HG02610 (cell line): ENCODE results near the gene ABCA6.
"Not testable (repeated sequence)": the region's sequence is repeated elsewhere in the genome, so short reads cannot be mapped to it uniquely, and the experiment has no call there.

Source experiments
- ATAC-seq: cut with Tn5 transposase; IDR thresholded peaks from one replicate; pipeline ENCODE4 v1.9.1; 2021; ENCODE audit warnings: mild to moderate bottlenecking, moderate library complexity; ENCODE audit not compliant: unreplicated experiment

Gene ABCA6, protein sequence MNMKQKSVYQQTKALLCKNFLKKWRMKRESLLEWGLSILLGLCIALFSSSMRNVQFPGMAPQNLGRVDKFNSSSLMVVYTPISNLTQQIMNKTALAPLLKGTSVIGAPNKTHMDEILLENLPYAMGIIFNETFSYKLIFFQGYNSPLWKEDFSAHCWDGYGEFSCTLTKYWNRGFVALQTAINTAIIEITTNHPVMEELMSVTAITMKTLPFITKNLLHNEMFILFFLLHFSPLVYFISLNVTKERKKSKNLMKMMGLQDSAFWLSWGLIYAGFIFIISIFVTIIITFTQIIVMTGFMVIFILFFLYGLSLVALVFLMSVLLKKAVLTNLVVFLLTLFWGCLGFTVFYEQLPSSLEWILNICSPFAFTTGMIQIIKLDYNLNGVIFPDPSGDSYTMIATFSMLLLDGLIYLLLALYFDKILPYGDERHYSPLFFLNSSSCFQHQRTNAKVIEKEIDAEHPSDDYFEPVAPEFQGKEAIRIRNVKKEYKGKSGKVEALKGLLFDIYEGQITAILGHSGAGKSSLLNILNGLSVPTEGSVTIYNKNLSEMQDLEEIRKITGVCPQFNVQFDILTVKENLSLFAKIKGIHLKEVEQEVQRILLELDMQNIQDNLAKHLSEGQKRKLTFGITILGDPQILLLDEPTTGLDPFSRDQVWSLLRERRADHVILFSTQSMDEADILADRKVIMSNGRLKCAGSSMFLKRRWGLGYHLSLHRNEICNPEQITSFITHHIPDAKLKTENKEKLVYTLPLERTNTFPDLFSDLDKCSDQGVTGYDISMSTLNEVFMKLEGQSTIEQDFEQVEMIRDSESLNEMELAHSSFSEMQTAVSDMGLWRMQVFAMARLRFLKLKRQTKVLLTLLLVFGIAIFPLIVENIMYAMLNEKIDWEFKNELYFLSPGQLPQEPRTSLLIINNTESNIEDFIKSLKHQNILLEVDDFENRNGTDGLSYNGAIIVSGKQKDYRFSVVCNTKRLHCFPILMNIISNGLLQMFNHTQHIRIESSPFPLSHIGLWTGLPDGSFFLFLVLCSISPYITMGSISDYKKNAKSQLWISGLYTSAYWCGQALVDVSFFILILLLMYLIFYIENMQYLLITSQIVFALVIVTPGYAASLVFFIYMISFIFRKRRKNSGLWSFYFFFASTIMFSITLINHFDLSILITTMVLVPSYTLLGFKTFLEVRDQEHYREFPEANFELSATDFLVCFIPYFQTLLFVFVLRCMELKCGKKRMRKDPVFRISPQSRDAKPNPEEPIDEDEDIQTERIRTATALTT (N-terminal part only)

GRCh38 chr17:69141431-69142174, at the start of gene ABCA6:
TSS of gene ABCA6 (minus strand) at chr17:69141895. CDS start at chr17:69140703, 1,192 bp downstream.
- ATAC-seq, result no peak

- ATAC-seq, result no peak
These were observed 47.1 kb upstream of the ABCA6 start for GRCh38 chr17:69188796-69189195.

GRCh38 chr17:69188064-69188463, 46.4 kb upstream of the ABCA6 start:
- ATAC-seq, result no peak

GRCh38 chr17:69187294-69187693, 45.6 kb upstream of the ABCA6 start:
- ATAC-seq, result no peak

DNA sequence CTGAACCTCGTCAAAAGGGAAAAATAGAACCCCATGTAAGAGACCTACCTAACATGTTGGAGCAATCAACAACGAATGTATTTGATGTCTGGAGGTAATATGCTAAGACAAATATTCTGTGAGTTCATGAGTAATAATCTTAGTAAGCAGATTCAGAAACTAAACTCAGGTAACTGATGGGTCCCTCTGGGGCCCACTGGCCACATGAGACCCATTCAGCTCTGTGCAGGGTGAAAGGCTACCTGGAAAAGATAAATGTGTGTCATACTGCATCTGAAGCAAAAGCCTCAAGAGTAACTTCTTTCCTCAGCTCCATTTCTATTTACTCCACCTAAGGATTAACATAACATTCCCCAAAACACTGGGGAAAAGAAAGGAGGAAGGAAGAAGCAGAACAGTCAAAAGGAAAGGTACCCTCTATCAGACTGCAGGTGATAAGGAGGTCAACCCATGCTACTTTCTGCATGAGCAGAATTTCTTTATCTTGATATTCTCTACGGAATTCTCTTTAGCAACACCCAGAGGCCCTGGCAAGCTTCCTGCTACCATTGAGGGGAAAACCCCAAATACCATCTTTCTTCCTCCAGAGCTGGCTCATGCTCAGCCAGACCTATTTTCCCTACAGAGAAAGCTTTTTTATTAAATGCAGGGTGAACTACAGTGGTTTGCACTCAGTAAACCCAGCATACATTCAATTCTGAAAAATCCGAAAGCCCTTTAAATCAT, 37.7 kb upstream of the ABCA6 start:
- peak; percentile 54 for ATAC-seq

- ATAC-seq, result no peak
These were observed 34.7 kb upstream of the ABCA6 start for GRCh38 chr17:69176457-69176795.

DNA sequence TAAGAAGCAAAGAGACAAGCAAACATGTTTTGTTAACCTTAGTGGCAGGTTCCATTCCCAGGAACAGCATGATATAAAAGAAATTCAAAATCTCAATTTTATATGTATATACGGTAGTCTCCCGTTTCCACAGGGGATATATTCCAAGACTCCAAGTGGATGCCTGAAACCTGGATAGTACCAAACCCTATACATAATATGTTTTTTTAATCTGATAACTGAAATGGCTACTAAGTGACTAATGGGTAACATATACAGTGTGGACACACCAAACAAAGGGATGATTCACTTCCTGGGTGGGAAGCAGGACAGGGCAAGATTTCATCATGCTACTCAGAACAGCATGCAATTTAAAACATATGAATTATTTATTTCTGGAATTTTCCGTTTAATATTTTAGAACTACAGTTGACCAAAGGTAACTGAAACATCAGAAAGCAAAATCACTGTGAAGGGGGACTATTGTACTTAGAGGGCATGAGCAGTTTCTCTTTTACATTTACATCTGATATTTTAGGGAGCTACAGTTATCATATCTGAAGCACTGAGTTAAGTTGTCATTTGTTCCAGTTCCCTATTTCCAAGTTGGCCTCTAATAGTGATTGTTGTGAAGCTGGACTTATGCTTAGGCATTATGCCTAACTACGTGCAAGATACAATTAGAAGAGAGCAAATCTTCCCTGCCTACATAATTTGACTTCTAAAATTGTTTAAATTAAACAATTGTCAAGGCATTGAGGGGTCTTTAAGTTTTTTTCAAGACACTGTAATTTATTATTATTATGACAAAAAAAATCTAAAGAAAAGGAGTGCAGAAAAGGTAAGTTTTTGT, 34.1 kb upstream of the ABCA6 start:
- ATAC-seq, result no peak

GRCh38 chr17:69175262-69175624, 33.5 kb upstream of the ABCA6 start:
- ATAC-seq, result no peak

GRCh38 chr17:69173118-69173517, 31.4 kb upstream of the ABCA6 start:
- no peak for ATAC-seq

DNA sequence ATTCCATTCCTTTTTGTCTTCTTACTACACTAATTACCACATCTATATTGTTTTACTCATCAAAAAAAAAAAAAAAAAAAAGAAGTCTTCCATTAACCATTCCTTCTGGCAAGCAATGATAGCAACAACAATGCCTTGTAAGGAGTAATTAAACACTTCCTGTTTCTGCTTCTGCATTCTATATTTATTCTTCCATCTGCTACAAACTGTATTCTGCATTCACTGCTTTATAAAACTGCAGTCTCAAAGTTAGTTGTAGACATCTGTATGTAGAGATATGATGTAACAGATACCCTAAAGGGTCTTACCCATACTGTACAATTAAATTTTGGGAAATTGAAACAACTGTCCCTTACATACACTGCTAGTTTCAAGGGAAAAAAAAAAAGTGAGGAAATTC, 28.7 kb upstream of the ABCA6 start:
- no peak for ATAC-seq

- ATAC-seq, result not testable (repeated sequence)
These were observed 26.9 kb upstream of the ABCA6 start for GRCh38 chr17:69168642-69169041.

DNA sequence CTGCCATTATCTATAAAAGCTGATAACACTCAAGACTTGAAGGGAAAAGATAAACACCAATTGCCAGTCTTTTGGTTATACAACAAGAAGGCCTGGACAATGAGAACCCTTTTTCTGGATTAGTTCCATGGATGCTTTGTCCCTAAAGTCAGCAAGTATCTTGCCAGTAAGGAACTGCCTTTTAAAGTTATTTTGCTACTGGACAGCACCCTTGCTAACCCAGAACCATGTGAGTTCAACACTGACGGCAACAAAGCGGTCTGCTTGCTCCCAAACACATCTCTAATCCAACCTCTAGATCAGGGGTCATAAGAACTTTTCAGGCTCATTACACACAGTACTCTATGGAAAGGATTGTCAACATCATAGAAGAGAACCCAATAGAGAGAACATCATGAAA, 25.3 kb upstream of the ABCA6 start:
- no peak for ATAC-seq

DNA sequence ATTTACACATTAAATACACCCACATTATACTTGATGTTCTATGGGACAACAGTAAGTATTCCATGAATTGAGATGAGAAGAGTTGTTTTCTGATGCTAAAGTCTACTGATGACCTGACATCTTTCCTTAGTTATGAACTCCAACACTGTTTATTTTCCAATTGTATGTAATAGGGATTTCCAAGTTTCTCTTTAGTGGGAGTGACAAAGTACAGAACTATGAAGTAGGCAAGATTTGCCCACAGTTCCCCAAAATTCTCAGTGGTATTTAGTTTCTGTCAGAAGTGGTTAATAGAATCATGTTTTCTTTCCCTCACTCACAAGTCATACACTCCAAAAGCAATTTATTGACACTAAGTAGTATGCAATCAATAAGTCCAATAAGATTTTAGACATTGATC, 22.5 kb upstream of the ABCA6 start:
- no peak for ATAC-seq

DNA sequence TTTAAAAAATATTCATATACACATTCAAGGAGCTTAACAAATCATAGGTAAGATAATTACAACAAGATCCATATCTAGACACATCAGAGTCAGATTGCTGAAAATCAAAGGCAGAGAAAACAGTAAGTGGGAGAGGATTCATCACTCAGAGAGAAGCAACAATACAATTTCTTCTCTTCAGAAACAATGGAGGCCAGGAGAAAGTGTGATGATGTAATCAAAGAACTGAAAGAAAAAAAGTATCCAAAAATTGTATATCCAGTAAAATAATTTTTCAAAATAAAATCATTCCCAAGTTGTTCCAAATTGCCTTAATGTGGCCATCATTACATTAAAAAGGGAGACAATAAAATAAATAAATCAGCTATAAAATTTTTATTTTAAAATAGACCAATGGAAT, 17.7 kb upstream of the ABCA6 start:
- no peak for ATAC-seq

- ATAC-seq, result no peak
These were observed 12.6 kb upstream of the ABCA6 start for GRCh38 chr17:69154267-69154666.

DNA sequence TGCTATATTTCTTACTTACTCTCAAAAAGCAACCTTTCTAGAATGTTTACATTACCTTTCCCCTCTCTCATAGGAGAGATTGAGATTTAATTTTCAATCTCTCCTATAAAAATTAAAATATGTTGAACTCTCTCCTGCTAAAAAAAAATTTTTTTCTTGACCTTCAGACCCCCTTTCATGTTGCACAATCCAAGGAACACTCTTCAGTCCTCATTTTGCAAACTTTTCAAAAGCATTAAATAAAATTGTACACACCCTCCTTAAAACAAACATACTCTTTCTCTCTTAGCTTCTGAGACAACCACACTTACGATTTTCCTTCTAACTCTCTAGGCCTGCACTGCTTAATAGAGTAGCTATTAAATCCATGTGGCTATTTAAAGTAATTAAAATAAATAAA, 8.6 kb upstream of the ABCA6 start:
- ATAC-seq, result no peak

- no peak for ATAC-seq
These were observed 5.8 kb upstream of the ABCA6 start for GRCh38 chr17:69147460-69147859.

- peak; percentile 53 for ATAC-seq
These were observed 2.9 kb upstream of the ABCA6 start for GRCh38 chr17:69144331-69145255.
